ES-I3 (cell line): Measurements from ENCODE around the gene KRTAP10-11.

Source experiments
- H3K36me3 ChIP-seq: 2 replicates; pipeline ENCODE4 v1.6.1; 2013; ENCODE audit warnings: mild to moderate bottlenecking, low read length, control low read depth, moderate library complexity; ENCODE audit not compliant: insufficient read depth
- H3K4me1 ChIP-seq: 2 replicates; pipeline ENCODE4 v1.6.1; 2013; ENCODE audit warnings: mild to moderate bottlenecking, control low read depth, low read length; ENCODE audit not compliant: insufficient read depth
- H3K9ac ChIP-seq: 2 replicates; pipeline ENCODE4 v1.6.1; 2013; ENCODE audit warnings: low read depth, mild to moderate bottlenecking, low read length, moderate library complexity
- H3K9me3 ChIP-seq: 2 replicates; pipeline ENCODE4 v1.6.1; 2013; ENCODE audit warnings: mild to moderate bottlenecking, low read length, moderate library complexity; ENCODE audit not compliant: control insufficient read depth, insufficient read depth

The KRTAP10-11 gene

GRCh38 chr21:44611551-44611950, 34.7 kb upstream of the KRTAP10-11 start:
- Histone ChIP-seq H3K9ac (no peak overlapping the region), H3K4me1 (no peaks in the 10 kb centered on the region), H3K36me3 (no peaks in the 10 kb centered on the region), H3K9me3 (peaks cover 5% of the 10 kb centered on the region; the same call in 1 of the 2 replicates)

- Histone ChIP-seq H3K36me3 (no peaks in the 10 kb centered on the region), H3K9ac (no peak within 1 kb of the TSS), H3K4me1 (no peaks in the 10 kb centered on the region), H3K9me3 (peaks cover 5% of the 10 kb centered on the region; the same call in 1 of the 2 replicates)
Measured at GRCh38 chr21:44612029-44612486, 34.2 kb upstream of the KRTAP10-11 start, which contains the start of gene KRTAP10-8. Gene KRTAP10-8 (plus strand): TSS chr21:44612079. CDS start chr21:44612101, 22 bp downstream.

DNA sequence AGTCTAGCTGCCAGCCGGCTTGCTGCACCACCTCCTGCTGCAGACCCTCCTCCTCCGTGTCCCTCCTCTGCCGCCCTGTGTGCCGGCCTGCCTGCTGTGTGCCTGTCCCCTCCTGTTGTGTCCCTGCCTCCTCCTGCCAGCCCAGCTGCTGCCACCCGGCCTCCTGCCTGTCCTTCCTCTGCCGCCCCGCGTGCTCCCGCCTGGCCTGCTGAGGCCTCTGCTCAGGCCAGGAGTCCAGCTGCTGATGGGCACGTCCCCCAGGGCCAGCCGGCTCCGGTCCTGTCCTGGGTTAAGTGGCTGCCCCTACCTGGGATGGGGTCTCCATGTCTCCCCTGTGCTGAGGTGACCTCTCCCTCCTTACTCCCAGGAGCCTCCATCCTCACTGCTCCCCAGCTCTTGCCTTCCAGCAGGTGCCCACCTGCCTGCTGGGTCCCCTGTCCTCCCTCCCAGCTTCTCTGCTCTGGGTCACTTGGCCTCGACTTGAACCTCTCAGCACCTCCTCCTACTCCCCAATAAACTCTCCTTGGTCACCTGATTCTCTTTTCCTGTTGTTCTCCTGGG, 33.5 kb upstream of the KRTAP10-11 start:
- H3K36me3 ChIP-seq = no peaks in the 10 kb centered on the region
- peaks cover 5% of the 10 kb centered on the region; the same call in 1 of the 2 replicates for H3K9me3 ChIP-seq
- H3K9ac ChIP-seq = no peak overlapping the region
- H3K4me1 ChIP-seq = no peaks in the 10 kb centered on the region

DNA sequence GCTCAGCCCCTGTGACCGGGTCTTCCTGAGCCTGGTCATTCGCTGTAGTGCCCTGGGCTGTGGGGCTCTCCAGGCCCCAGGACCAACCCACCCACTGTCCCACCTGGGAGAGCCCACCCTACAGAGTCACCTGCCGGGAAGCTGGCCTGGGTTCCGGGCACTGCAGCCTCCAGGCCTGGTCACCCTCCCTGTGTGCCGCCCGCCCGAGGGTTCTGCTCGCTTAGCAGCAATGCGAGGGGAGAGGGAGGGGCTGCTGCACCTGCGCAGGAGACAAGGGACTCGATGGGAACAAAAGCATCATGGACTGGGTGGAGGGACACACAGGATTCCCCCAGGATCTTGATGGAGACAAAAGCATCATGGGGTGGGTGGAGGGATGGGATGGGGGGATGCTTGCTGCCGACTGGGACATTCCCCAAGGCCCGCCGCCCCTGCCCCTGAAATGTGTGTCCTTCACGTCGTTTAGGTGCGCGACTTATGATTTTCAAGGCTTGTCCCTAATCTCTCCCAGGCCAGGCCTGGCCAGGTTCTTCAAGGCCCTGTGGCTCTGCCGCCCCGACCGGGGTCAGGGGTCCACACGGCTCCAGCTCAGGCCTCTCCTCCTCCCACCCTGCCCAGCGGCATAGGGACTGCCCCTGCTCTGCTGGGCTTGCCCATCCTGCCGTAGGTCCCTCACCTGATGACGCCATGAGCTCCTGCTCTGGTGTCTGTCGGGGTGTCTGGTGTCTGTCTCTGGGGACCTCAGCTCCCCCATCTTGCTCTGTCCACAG, 32.6 kb upstream of the KRTAP10-11 start:
- Histone ChIP-seq H3K4me1 (no peaks in the 10 kb centered on the region), H3K9me3 (peaks cover 5% of the 10 kb centered on the region; the same call in 1 of the 2 replicates), H3K36me3 (no peaks in the 10 kb centered on the region), H3K9ac (no peak overlapping the region)

DNA sequence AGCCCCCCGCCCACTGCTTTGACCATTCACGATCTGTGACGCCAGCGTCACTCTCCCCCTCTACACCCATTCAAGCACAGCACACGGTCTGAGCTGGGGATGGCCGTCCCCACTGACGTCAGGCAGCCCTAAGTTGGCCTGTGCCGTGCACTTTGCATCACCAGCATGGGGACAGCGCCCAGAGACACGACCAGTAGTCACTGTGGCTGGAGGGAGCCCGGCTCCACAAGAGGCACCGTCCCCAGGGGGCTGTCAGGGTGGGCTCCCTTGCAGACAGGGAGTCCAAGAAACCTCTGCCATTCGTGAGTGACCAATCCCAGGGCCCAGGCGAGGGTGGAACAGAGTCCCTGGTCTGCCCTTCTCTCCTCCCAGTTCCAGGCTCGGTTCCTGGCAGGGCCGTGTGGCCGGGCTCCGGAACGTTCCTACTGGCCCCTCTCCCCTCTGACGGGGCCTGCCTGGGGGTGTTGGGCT, 32.0 kb upstream of the KRTAP10-11 start:
- Histone ChIP-seq H3K4me1 (no peaks in the 10 kb centered on the region), H3K36me3 (no peaks in the 10 kb centered on the region), H3K9me3 (peaks cover 4% of the 10 kb centered on the region; the same call in 1 of the 2 replicates), H3K9ac (no peak overlapping the region)

DNA sequence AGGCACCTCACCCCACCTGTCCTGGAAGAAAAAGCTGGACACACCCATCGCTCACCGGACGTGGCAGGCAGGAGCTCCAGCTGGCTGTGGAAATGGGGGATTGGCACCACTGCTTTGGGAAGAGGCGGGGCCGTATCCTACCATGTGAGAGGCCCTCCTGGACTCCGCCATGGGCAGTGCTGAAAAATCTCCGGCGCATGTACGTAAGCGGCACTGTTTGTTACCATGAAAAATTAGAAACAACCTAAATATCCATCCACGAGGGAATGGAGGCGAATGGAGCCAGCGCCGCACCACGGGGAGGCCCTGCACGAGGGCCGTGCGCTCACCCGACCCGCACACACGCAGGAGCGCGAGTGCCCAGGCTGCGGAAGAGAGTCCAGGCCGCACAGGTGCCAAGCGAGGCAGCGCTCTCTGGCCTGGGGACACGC, 31.2 kb upstream of the KRTAP10-11 start:
- no peak overlapping the region for H3K9ac ChIP-seq
- peaks cover 4% of the 10 kb centered on the region for H3K9me3 ChIP-seq
- no peaks in the 10 kb centered on the region for H3K4me1 ChIP-seq
- no peaks in the 10 kb centered on the region for H3K36me3 ChIP-seq

DNA sequence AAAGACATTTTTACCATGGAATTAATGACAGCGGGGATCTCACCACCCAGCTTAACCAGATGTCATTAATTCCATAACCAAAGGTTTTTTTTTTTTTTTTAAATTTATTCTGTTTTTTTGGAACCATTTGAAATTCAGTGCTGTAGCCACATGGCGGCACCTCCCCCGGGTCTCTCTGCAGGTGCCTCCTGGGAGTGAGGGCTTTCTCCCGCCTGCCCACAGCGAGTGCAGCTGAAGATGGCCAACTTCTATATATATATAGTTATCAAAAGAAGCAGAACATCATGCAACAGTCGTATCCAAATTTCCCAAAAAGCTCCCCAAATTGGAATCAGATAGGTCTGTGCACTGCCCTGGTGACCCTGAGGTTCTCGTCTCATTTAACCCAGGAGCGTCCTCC, 30.7 kb upstream of the KRTAP10-11 start:
- Histone ChIP-seq H3K9me3 (peaks cover 5% of the 10 kb centered on the region), H3K9ac (no peak overlapping the region), H3K4me1 (no peaks in the 10 kb centered on the region), H3K36me3 (no peaks in the 10 kb centered on the region)

DNA sequence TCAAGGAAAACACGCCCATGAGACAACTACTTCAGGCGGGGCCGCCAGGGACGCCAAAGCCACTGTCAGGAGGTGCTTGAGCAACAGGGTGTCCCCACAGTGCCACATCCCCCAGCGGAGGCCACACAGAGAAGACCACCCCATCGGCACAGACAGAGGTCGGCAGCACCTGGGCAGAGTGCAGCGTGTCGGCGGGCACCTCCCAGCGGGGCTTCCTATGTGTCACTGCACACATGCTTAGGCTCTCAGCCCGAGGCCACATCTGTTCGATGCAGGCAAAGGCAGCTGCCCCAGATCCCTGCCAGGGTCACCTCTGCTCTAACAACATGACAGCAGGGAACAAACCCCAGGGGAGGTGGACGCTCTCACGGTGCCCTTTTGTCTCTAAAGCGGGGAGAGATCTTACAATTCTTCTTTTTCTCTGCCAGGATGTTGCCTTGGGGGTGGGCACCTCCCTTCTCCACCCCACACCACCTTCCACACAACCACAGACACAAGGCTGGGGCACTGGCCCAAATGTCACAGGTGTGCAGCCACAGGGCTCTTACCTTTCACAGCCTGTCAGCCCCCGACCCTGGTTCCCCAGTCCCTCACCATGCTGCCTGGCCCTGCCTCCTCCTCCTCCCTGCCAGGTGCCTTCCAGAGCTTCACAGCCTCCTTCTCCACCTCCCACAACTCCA, 30.2 kb upstream of the KRTAP10-11 start:
- H3K9ac ChIP-seq = no peak overlapping the region
- no peaks in the 10 kb centered on the region for H3K36me3 ChIP-seq
- H3K9me3 ChIP-seq = peaks cover 5% of the 10 kb centered on the region
- H3K4me1 ChIP-seq = no peaks in the 10 kb centered on the region

DNA sequence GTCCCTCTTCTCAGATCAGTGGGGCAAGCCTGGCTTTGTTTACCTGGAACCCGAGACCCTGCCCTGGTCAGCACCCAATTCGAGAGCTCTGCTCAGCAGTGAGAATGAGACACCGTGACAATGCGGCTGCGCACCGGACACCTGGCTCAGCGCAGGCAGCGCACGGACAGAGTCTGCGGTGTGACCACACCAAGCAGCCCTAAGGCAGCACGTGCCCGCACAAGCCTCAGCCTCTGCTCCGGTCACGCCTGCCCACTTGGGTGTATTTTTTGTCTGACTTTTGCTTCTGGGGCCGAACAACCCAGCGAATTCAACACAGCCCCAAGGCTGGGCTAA, 29.7 kb upstream of the KRTAP10-11 start:
- Histone ChIP-seq H3K36me3 (no peaks in the 10 kb centered on the region), H3K4me1 (no peaks in the 10 kb centered on the region), H3K9me3 (peaks cover 5% of the 10 kb centered on the region), H3K9ac (no peak overlapping the region)

DNA sequence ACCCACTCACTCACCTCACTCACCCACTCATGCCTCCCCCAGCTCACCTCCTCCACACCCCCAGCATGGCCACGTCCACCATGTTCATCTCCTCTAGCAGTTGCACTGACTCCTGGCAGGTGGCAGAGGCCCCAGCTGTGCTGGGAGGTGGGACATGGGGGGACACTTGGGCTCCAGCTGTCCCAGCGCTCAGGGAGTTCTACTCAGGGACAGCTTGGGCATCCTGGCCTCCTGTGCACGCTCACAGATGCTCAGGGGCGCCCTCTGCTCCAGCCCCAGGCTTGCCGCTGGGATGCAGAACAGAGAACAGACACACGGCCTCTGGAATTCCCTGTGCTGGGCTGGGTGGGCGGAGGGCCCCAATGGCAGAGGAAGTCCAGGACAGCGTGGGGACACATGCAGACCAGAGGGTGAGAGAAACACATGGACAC, 29.1 kb upstream of the KRTAP10-11 start:
- Histone ChIP-seq H3K4me1 (no peaks in the 10 kb centered on the region), H3K36me3 (no peaks in the 10 kb centered on the region), H3K9ac (no peak overlapping the region), H3K9me3 (peaks cover 7% of the 10 kb centered on the region)

GRCh38 chr21:44618504-44618903, 27.7 kb upstream of the KRTAP10-11 start:
- Histone ChIP-seq H3K4me1 (no peaks in the 10 kb centered on the region), H3K9ac (no peak overlapping the region), H3K9me3 (peaks cover 11% of the 10 kb centered on the region), H3K36me3 (no peaks in the 10 kb centered on the region)

DNA sequence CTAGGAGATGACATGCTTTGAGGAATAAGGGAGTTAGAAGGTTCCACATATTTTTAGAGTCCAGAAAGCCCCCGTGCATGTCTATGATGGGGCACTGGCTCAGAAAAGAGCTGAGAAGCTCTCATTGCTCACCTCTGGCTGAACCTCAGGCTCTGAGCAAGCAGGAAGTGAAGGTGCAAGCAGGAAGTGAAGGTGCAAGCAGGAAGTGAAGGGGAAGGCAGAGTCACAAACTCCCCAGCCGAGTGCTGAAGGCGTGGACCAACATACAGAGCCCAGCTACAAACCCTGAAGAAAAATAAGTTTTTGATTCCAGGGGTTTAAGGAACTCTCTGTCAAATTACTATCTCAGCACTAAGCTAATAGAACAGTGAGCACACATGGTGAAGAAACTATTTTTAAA, 27.3 kb upstream of the KRTAP10-11 start:
- no peak overlapping the region for H3K9ac ChIP-seq
- peaks cover 11% of the 10 kb centered on the region for H3K9me3 ChIP-seq
- no peaks in the 10 kb centered on the region for H3K4me1 ChIP-seq
- no peaks in the 10 kb centered on the region for H3K36me3 ChIP-seq

GRCh38 chr21:44619886-44620285, 26.3 kb upstream of the KRTAP10-11 start:
- Histone ChIP-seq H3K9me3 (peaks cover 14% of the 10 kb centered on the region), H3K36me3 (no peaks in the 10 kb centered on the region), H3K4me1 (no peaks in the 10 kb centered on the region), H3K9ac (no peak overlapping the region)

- Histone ChIP-seq H3K36me3 (no peaks in the 10 kb centered on the region), H3K9ac (no peak overlapping the region), H3K4me1 (no peaks in the 10 kb centered on the region), H3K9me3 (peaks cover 14% of the 10 kb centered on the region)
Measured at GRCh38 chr21:44623575-44623974, 22.6 kb upstream of the KRTAP10-11 start.
